Skeletal muscle tissue (tissue), 4 donors: ENCODE data around the gene ZDHHC11. TPM values are rescaled to one million over a fixed set of nuclear protein-coding genes. Genes with fewer than 3 reads are reported as not detected.
"Not testable (repeated sequence)": the region's sequence is repeated elsewhere in the genome, so short reads cannot be mapped to it uniquely, and the experiment has no call there.

Experiments used
- H3K27ac ChIP-seq: one replicate; pipeline ENCODE4 v1.7.0; 2013; ENCODE audit warnings: mild to moderate bottlenecking, low read depth, low read length, inconsistent platforms
- H3K27me3 ChIP-seq, 3 donors: one replicate each; pipeline ENCODE4 v1.7.0; 2013; ENCODE audit warnings: low read length in 3 of 3; ENCODE audit not compliant: control insufficient read depth in 3 of 3, insufficient read depth in 3 of 3
- H3K36me3 ChIP-seq, 3 donors: one replicate each; pipeline ENCODE4 v1.7.0; 2013; ENCODE audit warnings: low read length in 3 of 3; ENCODE audit not compliant: control insufficient read depth in 3 of 3, insufficient read depth in 3 of 3
- H3K4me1 ChIP-seq, 3 donors: one replicate each; pipeline ENCODE4 v1.7.0; 2013; ENCODE audit warnings: low read length in 3 of 3, mild to moderate bottlenecking in 3 of 3; ENCODE audit not compliant: control insufficient read depth in 3 of 3, insufficient read depth in 3 of 3
- H3K4me3 ChIP-seq, 3 donors: one replicate each; pipeline ENCODE4 v1.7.0; 2013; ENCODE audit warnings: low read length in 3 of 3
- H3K9ac ChIP-seq, 3 donors: one replicate each; pipeline ENCODE4 v1.7.0; 2013; ENCODE audit warnings: low read length in 3 of 3, mild to moderate bottlenecking in 3 of 3, moderate library complexity in 2 of 3, low read depth in 1 of 3
- H3K9me3 ChIP-seq, 3 donors: one replicate each; pipeline ENCODE4 v1.7.0; 2013; ENCODE audit warnings: low read length in 3 of 3; ENCODE audit not compliant: control insufficient read depth in 3 of 3
- total RNA-seq: library from RNA; depleted of rRNA; stranded (reverse); fragments of >200 nt; gene quantifications from one replicate; pipeline ENCODE4 v1.2.3, GENCODE V29; 2014
- donor health status: Osteomylitis.

The ZDHHC11 gene
- total RNA-seq, 1 donor from 2014 or later: 1.0 TPM

- not testable (repeated sequence) for H3K9ac ChIP-seq, H3K36me3 ChIP-seq
- peaks cover 0 to 12% (median 3%) of the 10 kb centered on the region in 3 donors for H3K4me1 ChIP-seq
Measured at GRCh38 chr5:778421-778820, 72.4 kb downstream of the ZDHHC11 start.

DNA sequence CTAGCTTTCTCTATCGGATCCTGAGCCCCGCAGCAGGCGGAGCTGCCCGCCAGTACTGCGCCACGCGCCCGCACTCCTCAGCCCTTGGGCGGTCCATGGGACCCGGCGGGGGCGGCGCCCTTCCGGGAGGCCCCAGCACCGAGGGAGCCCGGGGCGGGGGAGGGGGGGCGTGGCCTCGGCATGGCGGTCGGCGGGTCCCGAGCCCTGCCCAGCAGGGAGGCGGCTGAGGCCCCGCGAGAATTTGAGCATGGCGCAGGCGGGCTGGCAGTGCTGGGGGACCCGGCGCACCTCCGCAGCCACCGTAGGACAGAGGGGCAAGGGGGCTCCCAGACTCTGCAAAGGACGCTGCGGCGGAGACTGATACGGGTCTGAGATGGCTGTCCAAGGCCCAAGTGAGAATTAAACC is 73.0 kb downstream of the ZDHHC11 start:
- no peak overlapping the region for H3K4me3 ChIP-seq
- peaks cover 0 to 18% (median 5%) of the 10 kb centered on the region in 3 donors for H3K4me1 ChIP-seq
- H3K27me3 ChIP-seq: no peaks in the 10 kb centered on the region
- H3K9me3 ChIP-seq: no peaks in the 10 kb centered on the region
- H3K27ac ChIP-seq: no peak overlapping the region
- H3K9ac ChIP-seq: no peak overlapping the region
- peaks cover 0 to 3% (median 0%) of the 10 kb centered on the region in 3 donors for H3K36me3 ChIP-seq

More at GRCh38 chr5:778421-778820, 72.4 kb downstream of the ZDHHC11 start:
- not testable (repeated sequence) for H3K9me3 ChIP-seq, H3K27ac ChIP-seq, H3K4me3 ChIP-seq, H3K27me3 ChIP-seq

DNA sequence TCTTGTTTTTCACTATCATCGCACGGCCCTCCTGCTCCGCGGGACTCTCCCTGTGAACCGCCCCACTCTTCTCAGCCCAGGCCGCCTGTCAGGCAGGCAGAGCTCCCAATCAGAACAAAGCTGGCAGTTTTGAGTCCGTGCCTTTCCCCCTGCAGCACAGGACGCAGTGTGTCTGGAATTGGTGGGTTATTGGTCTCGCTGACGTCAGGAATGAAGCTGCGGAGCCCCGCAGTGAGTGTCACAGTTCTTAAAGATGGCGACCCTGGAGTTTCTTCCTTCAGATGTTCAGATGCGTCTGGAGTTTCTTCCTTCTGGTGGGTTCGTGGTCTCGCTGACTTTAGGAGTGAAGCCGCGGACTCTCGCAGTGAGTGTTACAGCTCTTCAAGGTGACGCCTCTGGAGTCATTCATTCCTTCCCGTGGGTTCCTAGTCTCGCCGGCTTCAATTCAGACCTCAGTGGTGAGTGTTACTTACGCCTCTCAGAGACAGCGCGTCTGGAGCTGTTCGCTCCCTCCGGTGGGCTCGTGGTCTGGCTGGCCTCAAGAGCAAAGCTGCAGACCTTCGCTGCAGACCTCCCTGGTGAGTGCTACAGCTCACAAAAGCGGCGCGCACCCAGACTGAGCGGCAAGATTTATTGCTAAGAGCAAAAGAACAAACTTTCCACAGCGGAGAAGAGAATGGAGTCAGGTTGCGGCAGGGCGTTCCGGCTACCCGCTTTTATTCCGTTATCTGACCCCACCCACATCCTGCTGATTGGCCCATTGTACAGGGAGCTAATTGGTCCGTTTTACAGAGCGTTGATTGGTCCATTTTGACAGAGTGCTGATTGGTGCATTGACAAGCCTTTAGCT is 73.7 kb downstream of the ZDHHC11 start:
- H3K27me3 ChIP-seq: no peaks in the 10 kb centered on the region
- no peak overlapping the region for H3K27ac ChIP-seq
- H3K4me1 ChIP-seq: peaks cover 0 to 18% (median 5%) of the 10 kb centered on the region in 3 donors
- H3K9me3 ChIP-seq: no peaks in the 10 kb centered on the region
- H3K9ac ChIP-seq: no peak overlapping the region
- peak overlapping the region in 1 of 3 donors; percentile 24 for H3K4me3 ChIP-seq
- H3K36me3 ChIP-seq: peaks cover 0 to 3% (median 0%) of the 10 kb centered on the region in 3 donors

GRCh38 chr5:775961-776861 is 74.6 kb downstream of the ZDHHC11 start:
- H3K27me3 ChIP-seq: no peaks in the 10 kb centered on the region
- H3K27ac ChIP-seq: no peak overlapping the region
- H3K4me1 ChIP-seq: peaks cover 0 to 18% (median 5%) of the 10 kb centered on the region in 3 donors
- peak overlapping the region in 1 of 3 donors; percentile 16 for H3K9ac ChIP-seq
- H3K9me3 ChIP-seq: no peaks in the 10 kb centered on the region
- peaks cover 0 to 3% (median 0%) of the 10 kb centered on the region in 3 donors for H3K36me3 ChIP-seq
- H3K4me3 ChIP-seq: no peak overlapping the region

DNA sequence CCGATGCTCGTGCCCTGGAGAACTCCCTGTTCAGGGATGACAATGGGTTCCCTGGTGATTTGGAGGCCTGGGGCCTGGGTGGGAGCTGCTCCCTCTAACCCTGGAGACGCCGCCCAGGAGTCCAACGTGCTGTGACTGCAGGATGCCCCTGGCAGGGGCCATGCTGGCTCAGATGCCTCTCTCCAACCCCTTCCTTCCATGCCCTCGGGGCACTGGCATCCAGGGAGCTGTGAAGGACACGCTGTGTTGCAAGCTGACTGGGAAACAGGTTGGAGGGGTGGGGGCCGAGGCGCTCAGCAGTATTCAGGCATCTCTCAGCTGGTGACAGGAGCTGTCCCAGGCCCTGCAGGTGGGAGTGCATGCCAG is 75.2 kb downstream of the ZDHHC11 start:
- not testable (repeated sequence) for H3K9ac ChIP-seq, H3K27me3 ChIP-seq, H3K4me3 ChIP-seq, H3K9me3 ChIP-seq, H3K27ac ChIP-seq, H3K36me3 ChIP-seq
- peaks cover 0 to 24% (median 5%) of the 10 kb centered on the region in 3 donors for H3K4me1 ChIP-seq

GRCh38 chr5:774854-775505 is 75.8 kb downstream of the ZDHHC11 start:
- not testable (repeated sequence) for H3K27me3 ChIP-seq, H3K9ac ChIP-seq, H3K27ac ChIP-seq, H3K4me3 ChIP-seq, H3K36me3 ChIP-seq, H3K9me3 ChIP-seq
- peaks cover 0 to 26% (median 5%) of the 10 kb centered on the region in 3 donors for H3K4me1 ChIP-seq

DNA sequence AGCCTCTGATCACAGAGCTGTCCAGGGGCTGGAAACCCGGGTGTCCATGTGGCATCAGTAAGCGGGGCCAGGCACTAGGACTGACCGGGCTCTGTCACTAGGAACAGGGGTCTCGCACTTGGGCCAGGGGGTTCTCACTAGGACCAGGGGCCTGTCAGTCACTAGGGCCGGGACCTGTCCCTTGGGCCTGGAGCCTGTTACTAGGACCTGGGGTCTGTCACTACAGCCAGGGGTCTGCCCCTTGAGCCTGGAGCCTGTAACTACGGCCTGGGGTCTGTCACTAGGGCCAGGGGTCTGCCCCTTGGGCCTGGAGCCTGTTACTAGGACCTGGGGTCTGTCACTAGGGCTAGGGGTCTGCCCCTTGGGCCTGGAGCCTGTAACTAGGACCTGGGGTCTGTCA is 76.5 kb downstream of the ZDHHC11 start:
- H3K27ac ChIP-seq, H3K36me3 ChIP-seq: not testable (repeated sequence)

DNA sequence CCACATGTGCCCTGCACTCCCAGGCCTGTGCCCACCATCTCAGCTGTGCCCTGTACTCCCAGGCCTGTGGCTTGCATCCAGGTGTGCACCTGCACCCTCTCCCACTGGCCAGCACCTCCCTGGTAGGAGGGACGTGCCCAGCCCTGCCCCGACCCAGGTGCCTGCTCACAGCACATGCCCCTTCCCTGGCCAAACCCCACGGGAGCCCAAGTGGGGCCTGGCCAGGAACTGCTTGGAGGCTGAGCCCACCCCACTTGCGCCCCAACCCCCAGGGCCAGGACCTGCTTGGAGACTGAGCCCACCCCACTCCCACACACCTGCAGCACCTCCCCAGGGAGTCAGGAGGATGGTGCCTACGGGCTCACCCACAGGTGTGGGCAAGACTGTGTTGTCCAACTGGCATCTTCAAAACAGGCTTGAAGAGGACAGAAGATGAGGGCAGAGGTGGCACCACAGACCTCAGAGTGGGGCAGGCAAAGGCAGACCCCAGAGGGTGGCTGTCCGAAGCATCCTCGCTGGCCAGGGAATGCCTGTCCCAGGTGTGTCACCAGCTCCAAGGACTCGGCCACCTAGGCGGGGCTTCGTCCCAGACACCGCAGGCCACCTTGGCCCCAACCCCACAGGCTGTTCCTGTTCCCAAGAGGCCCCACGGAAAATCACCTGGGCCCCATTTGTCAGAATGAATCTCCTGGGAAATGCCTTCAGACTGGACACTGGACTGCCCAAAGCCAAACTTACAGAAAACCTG is 77.1 kb downstream of the ZDHHC11 start:
- no peaks in the 10 kb centered on the region for H3K9me3 ChIP-seq
- no peak overlapping the region for H3K4me3 ChIP-seq
- peaks cover 0 to 26% (median 5%) of the 10 kb centered on the region in 3 donors for H3K4me1 ChIP-seq
- H3K27me3 ChIP-seq: no peaks in the 10 kb centered on the region
- H3K27ac ChIP-seq: no peak overlapping the region
- H3K36me3 ChIP-seq: peaks cover 0 to 3% (median 0%) of the 10 kb centered on the region in 3 donors
- H3K9ac ChIP-seq: no peak overlapping the region

More for the DNA sequence above, 76.5 kb downstream of the ZDHHC11 start:
- H3K9me3 ChIP-seq, H3K27me3 ChIP-seq, H3K4me3 ChIP-seq: not testable (repeated sequence)
- peaks cover 0 to 26% (median 5%) of the 10 kb centered on the region in 3 donors for H3K4me1 ChIP-seq
- peak overlapping the region in 1 of 3 donors; percentile 50 for H3K9ac ChIP-seq

DNA sequence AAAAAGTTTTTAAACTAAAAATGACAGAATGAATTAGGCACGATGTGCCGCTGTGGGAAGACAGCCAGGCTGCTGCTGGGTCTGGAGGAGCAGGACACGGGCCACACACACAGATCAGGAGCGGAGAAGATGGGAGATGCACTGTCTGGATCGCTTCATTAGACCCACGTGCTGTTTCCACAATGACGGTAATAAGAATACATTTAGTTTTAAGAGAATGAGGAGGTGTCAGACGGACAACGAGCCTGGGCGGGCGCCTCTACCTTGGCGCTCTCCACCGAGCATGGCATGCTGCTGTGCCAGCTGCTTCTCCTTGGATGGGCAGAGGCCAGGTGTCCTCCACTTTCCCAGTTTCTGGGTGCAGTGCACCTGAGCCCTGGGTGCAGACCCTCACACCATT is 77.9 kb downstream of the ZDHHC11 start:
- H3K36me3 ChIP-seq, H3K9me3 ChIP-seq, H3K9ac ChIP-seq, H3K27ac ChIP-seq, H3K4me3 ChIP-seq, H3K27me3 ChIP-seq: not testable (repeated sequence)
- peaks cover 0 to 26% (median 5%) of the 10 kb centered on the region in 3 donors for H3K4me1 ChIP-seq
